Mammary epithelial cell (primary cell): Measurements from ENCODE around the gene BLZF1.

Experiments used
- EZH2 ChIP-seq: IDR thresholded peaks from 2 replicates; pipeline ENCODE4 v1.6.1; 2012; ENCODE audit warnings: low read length, inconsistent platforms, borderline replicate concordance
- TF ChIP-seq, protein P1 (sequence below), 2 donors: IDR thresholded peaks in 1 of 2; conservative IDR thresholded peaks in 1 of 2; 2 replicates each; pipeline ENCODE4 v1.5.1; 2011 to 2012; ENCODE audit warnings: inconsistent platforms in 2 of 2, low read length in 2 of 2, mild to moderate bottlenecking in 2 of 2, control low read depth in 1 of 2, low read depth in 1 of 2; ENCODE audit not compliant: insufficient read depth in 1 of 2; ENCODE audit errors: extremely low read depth in 1 of 2

DNA sequence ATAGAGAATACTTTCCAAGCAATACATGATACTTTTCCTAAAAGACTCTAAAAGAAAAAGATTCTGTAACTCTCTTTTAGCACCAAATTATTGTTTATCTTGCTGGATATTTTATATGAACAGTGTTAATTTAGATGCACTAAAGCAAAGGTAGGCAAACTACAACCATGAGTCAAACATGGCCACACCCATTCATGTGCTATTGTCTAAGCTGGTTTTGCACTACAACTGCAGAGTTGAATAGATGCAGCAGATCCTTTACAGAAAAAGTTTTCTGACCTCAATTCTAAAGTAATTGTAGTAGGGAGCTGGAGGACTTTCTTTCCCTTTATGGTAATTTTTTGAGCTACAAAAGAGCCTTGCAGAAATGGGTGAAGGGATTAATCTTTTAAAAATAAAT, 19.4 kb downstream of the BLZF1 start:
- TF ChIP-seq EZH2: no peak
- TF ChIP-seq, protein P1, sequence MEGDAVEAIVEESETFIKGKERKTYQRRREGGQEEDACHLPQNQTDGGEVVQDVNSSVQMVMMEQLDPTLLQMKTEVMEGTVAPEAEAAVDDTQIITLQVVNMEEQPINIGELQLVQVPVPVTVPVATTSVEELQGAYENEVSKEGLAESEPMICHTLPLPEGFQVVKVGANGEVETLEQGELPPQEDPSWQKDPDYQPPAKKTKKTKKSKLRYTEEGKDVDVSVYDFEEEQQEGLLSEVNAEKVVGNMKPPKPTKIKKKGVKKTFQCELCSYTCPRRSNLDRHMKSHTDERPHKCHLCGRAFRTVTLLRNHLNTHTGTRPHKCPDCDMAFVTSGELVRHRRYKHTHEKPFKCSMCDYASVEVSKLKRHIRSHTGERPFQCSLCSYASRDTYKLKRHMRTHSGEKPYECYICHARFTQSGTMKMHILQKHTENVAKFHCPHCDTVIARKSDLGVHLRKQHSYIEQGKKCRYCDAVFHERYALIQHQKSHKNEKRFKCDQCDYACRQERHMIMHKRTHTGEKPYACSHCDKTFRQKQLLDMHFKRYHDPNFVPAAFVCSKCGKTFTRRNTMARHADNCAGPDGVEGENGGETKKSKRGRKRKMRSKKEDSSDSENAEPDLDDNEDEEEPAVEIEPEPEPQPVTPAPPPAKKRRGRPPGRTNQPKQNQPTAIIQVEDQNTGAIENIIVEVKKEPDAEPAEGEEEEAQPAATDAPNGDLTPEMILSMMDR (conservative IDR thresholded peaks at IDR 0.05 in 1 of 2, IDR thresholded peaks at IDR 0.05 in 1 of 2; ENCODE audit: extremely low read depth in 1 of 2, insufficient read depth in 1 of 2, low read depth in 1 of 2, low read length in 2 of 2): no peak
